Frontal cortex (tissue), 4 donors: ENCODE data around the gene COL19A1. TPM values are rescaled to one million over a fixed set of nuclear protein-coding genes. Genes with fewer than 3 reads are reported as not detected.
"Not testable (repeated sequence)": the region's sequence is repeated elsewhere in the genome, so short reads cannot be mapped to it uniquely, and the experiment has no call there.

Experiments
- DNase-seq, 2 donors: peaks; one replicate each; pipeline ENCODE4 v3.0.0; 2012; ENCODE audit warnings: low spot score in 2 of 2
- FAIRE-seq: peaks from 2 replicates; lab custom pipeline; 2012; peaks lifted over from hg19 to GRCh38; lab: Jason Lieb, UNC
- total RNA-seq: library from RNA; depleted of rRNA; stranded (reverse); fragments of >200 nt; gene quantifications from one replicate; pipeline ENCODE4 v1.2.3, GENCODE V29; 2014
- donor health status: control.
- donor health status: control.
- donor health status: control.

COL19A1 gene
- total RNA-seq, 1 donor from 2014 or later, result 3.7 TPM

- DNase-seq, result no peak
- no peak for FAIRE-seq
Measured at GRCh38 chr6:69865126-69865525, 1.2 kb upstream of the COL19A1 start.

GRCh38 chr6:69866770-69867638 is 648 bp downstream of the COL19A1 start:
- DNase-seq, result peak in 1 of 2 donors; percentile 32
- no peak for FAIRE-seq

GRCh38 chr6:69867639-69867976 is 1.3 kb downstream of the COL19A1 start:
- DNase-seq (no peak), FAIRE-seq (no peak)

- DNase-seq, result no peak
Measured at GRCh38 chr6:69868252-69868804, 2.0 kb downstream of the COL19A1 start.

GRCh38 chr6:69868961-69869360 is 2.6 kb downstream of the COL19A1 start:
- DNase-seq, result no peak
- FAIRE-seq, result no peak

More at GRCh38 chr6:69868252-69868804, 2.0 kb downstream of the COL19A1 start:
- no peak for FAIRE-seq

GRCh38 chr6:69871107-69871506 is 4.8 kb downstream of the COL19A1 start:
- DNase-seq (no peak), FAIRE-seq (no peak)

GRCh38 chr6:69873291-69873690 is 6.9 kb downstream of the COL19A1 start:
- no peak for FAIRE-seq
- no peak for DNase-seq

GRCh38 chr6:69875715-69876114 is 9.4 kb downstream of the COL19A1 start:
- FAIRE-seq (no peak), DNase-seq (no peak)

GRCh38 chr6:69878795-69879194 is 12.4 kb downstream of the COL19A1 start:
- DNase-seq (no peak), FAIRE-seq (no peak)

GRCh38 chr6:69880601-69881000 is 14.2 kb downstream of the COL19A1 start:
- FAIRE-seq, result no peak
- DNase-seq, result no peak

GRCh38 chr6:69881322-69882151 is 15.2 kb downstream of the COL19A1 start:
- FAIRE-seq, result no peak

GRCh38 chr6:69883551-69883950 is 17.2 kb downstream of the COL19A1 start:
- DNase-seq, result no peak
- FAIRE-seq, result no peak

More at GRCh38 chr6:69881322-69882151, 15.2 kb downstream of the COL19A1 start:
- DNase-seq, result no peak

GRCh38 chr6:69884231-69884630 is 17.9 kb downstream of the COL19A1 start:
- FAIRE-seq, result no peak
- no peak for DNase-seq

GRCh38 chr6:69887026-69887425 is 20.7 kb downstream of the COL19A1 start:
- DNase-seq, result no peak
- no peak for FAIRE-seq

- FAIRE-seq (no peak), DNase-seq (no peak)
Measured at GRCh38 chr6:69887714-69888345, 21.5 kb downstream of the COL19A1 start.

- FAIRE-seq, result no peak
Measured at GRCh38 chr6:69888482-69889233, 22.3 kb downstream of the COL19A1 start.

GRCh38 chr6:69889234-69889974 is 23.0 kb downstream of the COL19A1 start:
- DNase-seq, FAIRE-seq: not testable (repeated sequence)

More at GRCh38 chr6:69888482-69889233, 22.3 kb downstream of the COL19A1 start:
- no peak for DNase-seq

- FAIRE-seq, DNase-seq: not testable (repeated sequence)
Measured at GRCh38 chr6:69892561-69892960, 26.2 kb downstream of the COL19A1 start.

GRCh38 chr6:69893266-69893665 is 26.9 kb downstream of the COL19A1 start:
- FAIRE-seq, DNase-seq: not testable (repeated sequence)
